Upper lobe of right lung (tissue), 1 donor: ENCODE data around the gene ST6GAL1. TPM values are rescaled to one million over a fixed set of nuclear protein-coding genes. Genes with fewer than 3 reads are reported as not detected.

Experiments used
- ATAC-seq: fragments of 200-7000 bp; cut with Tn5 transposase; one replicate; pipeline ENCODE4 v1.9.1; 2020; ENCODE audit warnings: mild to moderate bottlenecking, moderate library complexity
- DNase-seq: peaks from one replicate; pipeline ENCODE4 v3.0.0-alpha.2; 2020
- H3K27ac ChIP-seq: fragments of 200-600 bp; one replicate; pipeline ENCODE4 v1.8.0; 2022
- H3K27me3 ChIP-seq: fragments of 200-600 bp; one replicate; pipeline ENCODE4 v1.8.0; 2022; ENCODE audit warnings: mild to moderate bottlenecking
- H3K36me3 ChIP-seq: fragments of 200-600 bp; one replicate; pipeline ENCODE4 v1.8.0; 2022
- H3K4me1 ChIP-seq: fragments of 200-600 bp; one replicate; pipeline ENCODE4 v1.8.0; 2022
- H3K4me3 ChIP-seq: fragments of 200-600 bp; one replicate; pipeline ENCODE4 v1.8.0; 2022; ENCODE audit warnings: mild to moderate bottlenecking
- H3K9me3 ChIP-seq: fragments of 200-600 bp; one replicate; pipeline ENCODE4 v1.8.0; 2022
- CTCF ChIP-seq: fragments of 200-600 bp; IDR thresholded peaks from one replicate; pipeline ENCODE4 v1.8.0; 2022; ENCODE audit warnings: antibody characterized with exemption
- intact Hi-C: fragments of 100-400 bp; cut with DNase I; formaldehyde crosslinking; loops from one replicate; pipeline ENCODE4 v1.11.0; 2022
- total RNA-seq: library from RNA; stranded (reverse); fragmentation: NEBNext Ultra II Directional; extraction: Animal tissue kit (Norgen Biotek cat#: 25700); gene quantifications from one replicate; pipeline ENCODE4 v1.2.1, GENCODE V29; 2021
- donor health status: DM: no; HTN: yes; CAD: no; lungs with severe emphysema.

The ST6GAL1 gene
- total RNA-seq, 1 donor from 2014 or later, result 116 TPM

- H3K4me1 ChIP-seq, result peaks cover 19% of the 10 kb centered on the region
- ATAC-seq, result no peak
Measured at GRCh38 chr3:186975726-186976125, 45.4 kb downstream of the ST6GAL1 start.

GRCh38 chr3:186976837-186977750 is 46.8 kb downstream of the ST6GAL1 start:
- Histone ChIP-seq H3K4me3 (no peak overlapping the region), H3K9me3 (no peaks in the 10 kb centered on the region), H3K27ac (peak overlapping the region; percentile 45), H3K36me3 (peaks cover 4% of the 10 kb centered on the region), H3K4me1 (peaks cover 17% of the 10 kb centered on the region), H3K27me3 (no peaks in the 10 kb centered on the region)
- ATAC-seq (peak; percentile 60), DNase-seq (no peak)
- intact Hi-C loops, result no loop called here
- TF ChIP-seq CTCF, result peak; percentile 10

More at GRCh38 chr3:186975726-186976125, 45.4 kb downstream of the ST6GAL1 start:
- Histone ChIP-seq H3K36me3 (peaks cover under 1% of the 10 kb centered on the region), H3K27ac (no peak overlapping the region), H3K4me3 (no peak overlapping the region), H3K9me3 (no peaks in the 10 kb centered on the region), H3K27me3 (no peaks in the 10 kb centered on the region)
- no peak for DNase-seq
- no peak for TF ChIP-seq CTCF
- intact Hi-C loops, result no loop called here

GRCh38 chr3:186978712-186979111 is 48.4 kb downstream of the ST6GAL1 start:
- Histone ChIP-seq H3K36me3 (peaks cover 4% of the 10 kb centered on the region), H3K27ac (no peak overlapping the region), H3K4me1 (peaks cover 17% of the 10 kb centered on the region), H3K4me3 (no peak overlapping the region), H3K9me3 (no peaks in the 10 kb centered on the region), H3K27me3 (no peaks in the 10 kb centered on the region)
- no peak for TF ChIP-seq CTCF
- DNase-seq, result no peak
- intact Hi-C loops, result no loop called here
- ATAC-seq, result no peak

GRCh38 chr3:186979852-186980251 is 49.5 kb downstream of the ST6GAL1 start:
- no peak for DNase-seq
- peaks cover 21% of the 10 kb centered on the region for H3K4me1 ChIP-seq
- H3K4me3 ChIP-seq, result no peak overlapping the region
- no peaks in the 10 kb centered on the region for H3K9me3 ChIP-seq
- TF ChIP-seq CTCF, result no peak
- H3K27ac ChIP-seq, result no peak overlapping the region
- intact Hi-C loops, result no loop called here
- no peaks in the 10 kb centered on the region for H3K27me3 ChIP-seq
- no peak for ATAC-seq
- peaks cover 4% of the 10 kb centered on the region for H3K36me3 ChIP-seq

- H3K36me3 ChIP-seq, result peaks cover 4% of the 10 kb centered on the region
- intact Hi-C loops, result no loop called here
- TF ChIP-seq CTCF, result no peak
- ATAC-seq (no peak), DNase-seq (no peak)
- no peaks in the 10 kb centered on the region for H3K27me3 ChIP-seq
- no peak overlapping the region for H3K4me3 ChIP-seq
- no peak overlapping the region for H3K27ac ChIP-seq
- H3K9me3 ChIP-seq, result no peaks in the 10 kb centered on the region
- H3K4me1 ChIP-seq, result peaks cover 21% of the 10 kb centered on the region
Measured at GRCh38 chr3:186980989-186981388, 50.7 kb downstream of the ST6GAL1 start.
